HepG2 (cell line): ENCODE measurements around the gene CYTH1. TPM values are rescaled to one million over a fixed set of nuclear protein-coding genes. Genes with fewer than 3 reads are reported as not detected.

Experiments used
- BRD4 ChIP-seq: sonication (generic); formaldehyde crosslinking; IDR thresholded peaks from 2 replicates; pipeline ENCODE4 v1.4.0; 2020; ENCODE audit warnings: missing genetic modification reagents
- CEBPG ChIP-seq: IDR thresholded peaks from 2 replicates; pipeline ENCODE4 v1.6.1; 2016
- CREM ChIP-seq, 2 experiments: sonication (generic) in 1 of 2; formaldehyde crosslinking in 1 of 2; IDR thresholded peaks; 2 replicates each; pipeline versions ENCODE4 v1.4.0 to v1.6.1; 2016 to 2020; ENCODE audit warnings: antibody characterized with exemption in 1 of 2, mild to moderate bottlenecking in 1 of 2, missing genetic modification reagents in 1 of 2
- DMAP1 ChIP-seq: IDR thresholded peaks from 2 replicates; pipeline ENCODE4 v1.6.1; 2016
- GATAD1 ChIP-seq: IDR thresholded peaks from 2 replicates; pipeline ENCODE4 v1.6.1; 2016; ENCODE audit warnings: missing genetic modification reagents, missing compliant biosample characterization
- HNRNPUL1 ChIP-seq: fragments of 200-400 bp; formaldehyde crosslinking; IDR thresholded peaks from 2 replicates; pipeline ENCODE4 v1.6.1; 2017; ENCODE audit warnings: low read depth, mild to moderate bottlenecking, low read length, moderate library complexity
- JUNB ChIP-seq: sonication (generic); formaldehyde crosslinking; IDR thresholded peaks from 2 replicates; pipeline ENCODE4 v1.8.0; 2022; ENCODE audit warnings: missing genetic modification reagents, mild to moderate bottlenecking, borderline replicate concordance
- KAT8 ChIP-seq: IDR thresholded peaks from 2 replicates; pipeline ENCODE4 v1.6.1; 2016; ENCODE audit warnings: missing genetic modification reagents, missing compliant biosample characterization
- KDM1A ChIP-seq: IDR thresholded peaks from 2 replicates; pipeline ENCODE4 v1.6.1; 2016; ENCODE audit warnings: missing compliant biosample characterization
- MZF1 ChIP-seq: sonication (generic); formaldehyde crosslinking; IDR thresholded peaks from 2 replicates; pipeline ENCODE4 v1.8.1; 2023; ENCODE audit warnings: mild to moderate bottlenecking, missing genetic modification reagents, borderline replicate concordance
- NFATC3 ChIP-seq: sonication (generic); formaldehyde crosslinking; IDR thresholded peaks from 2 replicates; pipeline ENCODE4 v1.5.1; 2020; ENCODE audit warnings: mild to moderate bottlenecking, missing genetic modification reagents
- PHF21A ChIP-seq: sonication (generic); formaldehyde crosslinking; IDR thresholded peaks from 2 replicates; pipeline ENCODE4 v1.5.0; 2020; ENCODE audit warnings: mild to moderate bottlenecking, missing genetic modification reagents
- RBFOX2 ChIP-seq: fragments of 200-400 bp; formaldehyde crosslinking; IDR thresholded peaks from 2 replicates; pipeline ENCODE4 v1.6.1; 2017; ENCODE audit warnings: low read depth, mild to moderate bottlenecking, low read length
- RNF2 ChIP-seq: fragments of 450-650 bp; conservative IDR thresholded peaks from 2 replicates; pipeline ENCODE4 v1.6.1; 2016; ENCODE audit warnings: low read depth
- SP2 ChIP-seq: sonication (generic); formaldehyde crosslinking; IDR thresholded peaks from 2 replicates; pipeline ENCODE4 v1.5.1; 2020; ENCODE audit warnings: mild to moderate bottlenecking, missing genetic modification reagents
- XRCC5 ChIP-seq: fragments of 200-400 bp; formaldehyde crosslinking; optimal IDR thresholded peaks from 2 replicates; pipeline ENCODE3; 2017; ENCODE audit warnings: mild to moderate bottlenecking, low read length
- YEATS4 ChIP-seq: sonication (generic); formaldehyde crosslinking; IDR thresholded peaks from 2 replicates; pipeline ENCODE4 v1.4.0; 2020; ENCODE audit warnings: missing genetic modification reagents, borderline replicate concordance
- ZFP90 ChIP-seq: sonication (generic); formaldehyde crosslinking; IDR thresholded peaks from 2 replicates; pipeline ENCODE4 v1.8.0; 2022; ENCODE audit warnings: missing genetic modification reagents, mild to moderate bottlenecking, inconsistent platforms, borderline replicate concordance
- ZNF17 ChIP-seq: sonication (generic); formaldehyde crosslinking; IDR thresholded peaks from 2 replicates; pipeline ENCODE4 v1.5.0; 2020; ENCODE audit warnings: mild to moderate bottlenecking, missing genetic modification reagents
- ZNF446 ChIP-seq: sonication (generic); formaldehyde crosslinking; IDR thresholded peaks from 2 replicates; pipeline ENCODE4 v1.5.0; 2020; ENCODE audit warnings: mild to moderate bottlenecking, missing genetic modification reagents
- ZNF674 ChIP-seq: sonication (generic); formaldehyde crosslinking; IDR thresholded peaks from 2 replicates; pipeline ENCODE4 v1.5.0; 2020; ENCODE audit warnings: low read depth, mild to moderate bottlenecking, missing genetic modification reagents
- ZNF891 ChIP-seq: sonication (generic); formaldehyde crosslinking; IDR thresholded peaks from 2 replicates; pipeline ENCODE4 v1.5.0; 2020; ENCODE audit warnings: mild to moderate bottlenecking, missing genetic modification reagents
- polyA plus RNA-seq, 8 experiments: library from polyadenylated mRNA; depleted of rRNA in 3 of 8; stranded (reverse) in 7 of 8; unstranded in 1 of 8; fragments of >200 nt; fragmentation: Illumina TruSeq in 4 of 8; extraction: Trizol in 4 of 8; gene quantifications; 2 replicates each; pipeline versions ENCODE4 v1.2.1 to v1.2.3, GENCODE V29; 2011 to 2016; ENCODE audit warnings: low read depth in 4 of 8, missing spikeins in 1 of 8, mixed read lengths in 1 of 8; ENCODE audit not compliant: insufficient read depth in 1 of 8
- total RNA-seq, 5 experiments: library from RNA; depleted of rRNA; stranded (reverse); fragments of >200 nt; fragmentation: Illumina TruSeq; extraction: Trizol; gene quantifications; 2 replicates each; pipeline ENCODE4 v1.2.3, GENCODE V29; 2016; ENCODE audit warnings: low read depth in 1 of 5
- TF ChIP-seq, protein P1 (sequence below): sonication (generic); formaldehyde crosslinking; IDR thresholded peaks from 2 replicates; pipeline ENCODE4 v1.5.1; 2020; ENCODE audit warnings: missing genetic modification reagents, mild to moderate bottlenecking, borderline replicate concordance
- TF ChIP-seq, protein P2 (sequence below): sonication (generic); formaldehyde crosslinking; IDR thresholded peaks from 2 replicates; pipeline ENCODE4 v1.4.0; 2020; ENCODE audit warnings: missing genetic modification reagents
- TF ChIP-seq, protein P3 (sequence below): sonication (generic); formaldehyde crosslinking; IDR thresholded peaks from 2 replicates; pipeline ENCODE4 v1.4.0; 2020; ENCODE audit warnings: missing genetic modification reagents
- TF ChIP-seq, protein P4 (sequence below): sonication (generic); formaldehyde crosslinking; IDR thresholded peaks from 2 replicates; pipeline ENCODE4 v1.4.0; 2020; ENCODE audit warnings: missing genetic modification reagents, borderline replicate concordance

CYTH1 gene
- total and polyA plus RNA-seq, 2 of the 13 experiments (the other 11 are each of a cell fraction or from before 2014, with no cell fraction given), result 20.1 to 48.9 TPM

DNA sequence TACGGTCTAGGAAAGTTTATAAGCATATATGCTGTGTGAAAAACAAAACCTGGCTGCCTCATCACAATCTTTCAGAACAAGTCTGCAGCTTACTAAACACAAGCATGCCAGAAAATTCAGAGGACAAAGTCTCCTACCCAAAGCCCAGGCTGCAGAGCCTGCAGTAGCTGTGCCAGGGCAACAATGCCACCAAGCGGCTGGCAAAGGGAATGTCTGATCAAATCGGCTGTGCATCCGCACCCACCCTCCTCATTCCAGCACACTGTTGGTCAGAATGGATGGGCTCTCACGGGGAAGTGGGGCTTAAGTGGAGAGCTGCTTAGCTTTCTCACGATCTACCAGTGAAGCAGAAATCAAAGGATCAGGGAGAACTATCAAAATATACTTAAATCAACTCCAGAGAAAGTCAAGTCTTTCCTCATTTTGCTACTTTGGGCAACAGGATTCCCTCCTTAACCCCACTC lies 73.5 kb downstream of the CYTH1 start (continued):
- TF ChIP-seq HNRNPUL1, result no peak
- no peak for TF ChIP-seq ZNF17
- TF ChIP-seq KDM1A (CRISPR knock-in tag), result 0 out of 2 replicates have a peak, but pooled peaks have one; percentile 21
- TF ChIP-seq, protein P1, sequence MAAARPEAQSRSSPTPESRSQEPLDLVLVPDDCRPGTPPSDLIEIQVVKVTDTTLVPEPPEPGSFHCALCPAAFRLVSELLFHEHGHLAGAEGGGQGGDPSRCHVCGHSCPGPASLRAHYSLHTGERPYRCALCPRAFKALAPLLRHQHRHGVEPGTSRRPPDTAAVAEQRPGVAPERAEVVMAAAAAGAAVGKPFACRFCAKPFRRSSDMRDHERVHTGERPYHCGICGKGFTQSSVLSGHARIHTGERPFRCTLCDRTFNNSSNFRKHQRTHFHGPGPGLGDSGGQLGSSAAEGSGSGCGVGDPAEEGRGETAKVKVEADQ (CRISPR knock-in tag), result peak; percentile 59; the same call in 1 of the 2 replicates
- TF ChIP-seq, protein P2, sequence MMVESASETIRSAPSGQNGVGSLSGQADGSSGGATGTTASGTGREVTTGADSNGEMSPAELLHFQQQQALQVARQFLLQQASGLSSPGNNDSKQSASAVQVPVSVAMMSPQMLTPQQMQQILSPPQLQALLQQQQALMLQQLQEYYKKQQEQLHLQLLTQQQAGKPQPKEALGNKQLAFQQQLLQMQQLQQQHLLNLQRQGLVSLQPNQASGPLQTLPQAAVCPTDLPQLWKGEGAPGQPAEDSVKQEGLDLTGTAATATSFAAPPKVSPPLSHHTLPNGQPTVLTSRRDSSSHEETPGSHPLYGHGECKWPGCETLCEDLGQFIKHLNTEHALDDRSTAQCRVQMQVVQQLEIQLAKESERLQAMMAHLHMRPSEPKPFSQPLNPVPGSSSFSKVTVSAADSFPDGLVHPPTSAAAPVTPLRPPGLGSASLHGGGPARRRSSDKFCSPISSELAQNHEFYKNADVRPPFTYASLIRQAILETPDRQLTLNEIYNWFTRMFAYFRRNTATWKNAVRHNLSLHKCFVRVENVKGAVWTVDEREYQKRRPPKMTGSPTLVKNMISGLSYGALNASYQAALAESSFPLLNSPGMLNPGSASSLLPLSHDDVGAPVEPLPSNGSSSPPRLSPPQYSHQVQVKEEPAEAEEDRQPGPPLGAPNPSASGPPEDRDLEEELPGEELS (CRISPR knock-in tag), result peak; percentile 41; the same call in 1 of the 2 replicates
- TF ChIP-seq, protein P3, sequence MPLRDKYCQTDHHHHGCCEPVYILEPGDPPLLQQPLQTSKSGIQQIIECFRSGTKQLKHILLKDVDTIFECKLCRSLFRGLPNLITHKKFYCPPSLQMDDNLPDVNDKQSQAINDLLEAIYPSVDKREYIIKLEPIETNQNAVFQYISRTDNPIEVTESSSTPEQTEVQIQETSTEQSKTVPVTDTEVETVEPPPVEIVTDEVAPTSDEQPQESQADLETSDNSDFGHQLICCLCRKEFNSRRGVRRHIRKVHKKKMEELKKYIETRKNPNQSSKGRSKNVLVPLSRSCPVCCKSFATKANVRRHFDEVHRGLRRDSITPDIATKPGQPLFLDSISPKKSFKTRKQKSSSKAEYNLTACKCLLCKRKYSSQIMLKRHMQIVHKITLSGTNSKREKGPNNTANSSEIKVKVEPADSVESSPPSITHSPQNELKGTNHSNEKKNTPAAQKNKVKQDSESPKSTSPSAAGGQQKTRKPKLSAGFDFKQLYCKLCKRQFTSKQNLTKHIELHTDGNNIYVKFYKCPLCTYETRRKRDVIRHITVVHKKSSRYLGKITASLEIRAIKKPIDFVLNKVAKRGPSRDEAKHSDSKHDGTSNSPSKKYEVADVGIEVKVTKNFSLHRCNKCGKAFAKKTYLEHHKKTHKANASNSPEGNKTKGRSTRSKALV (CRISPR knock-in tag), result no peak
- peak; percentile 50; the same call in 1 of the 2 replicates for TF ChIP-seq GATAD1 (CRISPR knock-in tag)
- TF ChIP-seq RBFOX2, result no peak
- TF ChIP-seq SP2 (CRISPR knock-in tag), result no peak
- no peak for TF ChIP-seq NFATC3 (CRISPR knock-in tag)
- TF ChIP-seq PHF21A (CRISPR knock-in tag), result no peak
- peak; percentile 90 for TF ChIP-seq XRCC5
- TF ChIP-seq BRD4 (CRISPR knock-in tag), result no peak
- TF ChIP-seq CEBPG, result peak; percentile 45; the same call in 1 of the 2 replicates
- no peak for TF ChIP-seq RNF2
- no peak for TF ChIP-seq ZNF446 (CRISPR knock-in tag)
- TF ChIP-seq, protein P4, sequence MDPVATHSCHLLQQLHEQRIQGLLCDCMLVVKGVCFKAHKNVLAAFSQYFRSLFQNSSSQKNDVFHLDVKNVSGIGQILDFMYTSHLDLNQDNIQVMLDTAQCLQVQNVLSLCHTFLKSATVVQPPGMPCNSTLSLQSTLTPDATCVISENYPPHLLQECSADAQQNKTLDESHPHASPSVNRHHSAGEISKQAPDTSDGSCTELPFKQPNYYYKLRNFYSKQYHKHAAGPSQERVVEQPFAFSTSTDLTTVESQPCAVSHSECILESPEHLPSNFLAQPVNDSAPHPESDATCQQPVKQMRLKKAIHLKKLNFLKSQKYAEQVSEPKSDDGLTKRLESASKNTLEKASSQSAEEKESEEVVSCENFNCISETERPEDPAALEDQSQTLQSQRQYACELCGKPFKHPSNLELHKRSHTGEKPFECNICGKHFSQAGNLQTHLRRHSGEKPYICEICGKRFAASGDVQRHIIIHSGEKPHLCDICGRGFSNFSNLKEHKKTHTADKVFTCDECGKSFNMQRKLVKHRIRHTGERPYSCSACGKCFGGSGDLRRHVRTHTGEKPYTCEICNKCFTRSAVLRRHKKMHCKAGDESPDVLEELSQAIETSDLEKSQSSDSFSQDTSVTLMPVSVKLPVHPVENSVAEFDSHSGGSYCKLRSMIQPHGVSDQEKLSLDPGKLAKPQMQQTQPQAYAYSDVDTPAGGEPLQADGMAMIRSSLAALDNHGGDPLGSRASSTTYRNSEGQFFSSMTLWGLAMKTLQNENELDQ (CRISPR knock-in tag), result no peak
- no peak for TF ChIP-seq ZFP90 (CRISPR knock-in tag)
- TF ChIP-seq CREM (IDR thresholded peaks at IDR 0.05), result no peak
- no peak for TF ChIP-seq CREM (CRISPR knock-in tag; IDR thresholded peaks at IDR 0.05)
- no peak for TF ChIP-seq MZF1 (CRISPR knock-in tag)
- no peak for TF ChIP-seq YEATS4 (CRISPR knock-in tag)
- TF ChIP-seq KAT8 (CRISPR knock-in tag), result peak; percentile 62; the same call in 1 of the 2 replicates
- TF ChIP-seq ZNF674 (CRISPR knock-in tag), result no peak
- 0 out of 2 replicates have a peak, but pooled peaks have one; percentile 42 for TF ChIP-seq DMAP1 (CRISPR knock-in tag)
- TF ChIP-seq JUNB, result no peak
- no peak for TF ChIP-seq ZNF891 (CRISPR knock-in tag)
